ENCODE results near the gene RCAN1.
A peak's percentile ranks its signal among the peaks of the same experiment; 100 is the strongest.

Gene RCAN1

GRCh38 chr21:34531399-34531798 is 83.5 kb downstream of the RCAN1 start:
- H3K4me3 ChIP-seq (ENCODE audit: low read depth, low read length): no peak overlapping the region
- ChIA-PET CTCF (interaction anchor here (1.4 to 2.0 kb wide), 2 partner anchors 12 to 51 kb away, joined by 6 to 9 read pairs; no protein-coding TSS in a partner anchor), POLR2A (no interaction called here)
- TF ChIP-seq CTCF (IDR thresholded peaks at IDR 0.05; ENCODE audit: insufficient read depth, low read length, missing control alignments): no peak
- DNase-seq (ENCODE audit: low read depth, low spot score): no peak

- CTCF ChIA-PET: interaction anchor here (1.3 to 2.0 kb wide), 2 partner anchors 14 to 72 kb away, joined by 4 to 9 read pairs; no protein-coding TSS in a partner anchor
- POLR2A ChIA-PET: interaction anchor here (1.0 to 1.3 kb wide), 2 partner anchors 15 to 23 kb away, joined by 4 to 7 read pairs; no protein-coding TSS in a partner anchor
- peak; percentile 76 for DNase-seq (ENCODE audit: low read depth, low spot score)
- H3K4me3 ChIP-seq (ENCODE audit: low read depth, low read length): no peak overlapping the region
- no peak for TF ChIP-seq CTCF (IDR thresholded peaks at IDR 0.05; ENCODE audit: insufficient read depth, low read length, missing control alignments)
These were observed 84.7 kb downstream of the RCAN1 start for GRCh38 chr21:34530261-34530660.

- DNase-seq (ENCODE audit: low read depth, low spot score): no peak
- no peak overlapping the region for H3K4me3 ChIP-seq (ENCODE audit: low read depth, low read length)
- CTCF ChIA-PET: no interaction called here
- POLR2A ChIA-PET: no interaction called here
- no peak for TF ChIP-seq CTCF (IDR thresholded peaks at IDR 0.05; ENCODE audit: insufficient read depth, low read length, missing control alignments)
These were observed 86.8 kb downstream of the RCAN1 start for GRCh38 chr21:34528131-34528561.

GRCh38 chr21:34526618-34527290 is 88.2 kb downstream of the RCAN1 start:
- ChIA-PET CTCF (interaction anchor here (1.0 to 26.3 kb wide), 7 partner anchors 12 to 76 kb away, joined by 4 to 351 read pairs (median 8); no protein-coding TSS in a partner anchor), POLR2A (interaction anchor here (0.7 to 4.0 kb wide), 16 partner anchors 8 to 408 kb away, joined by 3 to 61 read pairs (median 6); no protein-coding TSS in a partner anchor)
- DNase-seq (ENCODE audit: low read depth, low spot score): peak; percentile 100
- peak overlapping the region; percentile 67 for H3K4me3 ChIP-seq (ENCODE audit: low read depth, low read length)
- no peak for TF ChIP-seq CTCF (IDR thresholded peaks at IDR 0.05; ENCODE audit: insufficient read depth, low read length, missing control alignments)

- no peak for TF ChIP-seq CTCF (IDR thresholded peaks at IDR 0.05; ENCODE audit: insufficient read depth, low read length, missing control alignments)
- ChIA-PET POLR2A (interaction anchor here (0.9 to 4.0 kb wide), 14 partner anchors 8 to 77 kb away, joined by 3 to 61 read pairs (median 6); no protein-coding TSS in a partner anchor), CTCF (interaction anchor here (1.0 to 26.3 kb wide), 8 partner anchors 12 to 77 kb away, joined by 4 to 351 read pairs (median 8); no protein-coding TSS in a partner anchor)
- no peak for DNase-seq (ENCODE audit: low read depth, low spot score)
- H3K4me3 ChIP-seq (ENCODE audit: low read depth, low read length): peak overlapping the region; percentile 67
These were observed 88.7 kb downstream of the RCAN1 start for GRCh38 chr21:34526241-34526617.

Data from AG04449 (cell line).